Measurements from ENCODE around the gene NUP160. TPM values are rescaled to one million over a fixed set of nuclear protein-coding genes. Genes with fewer than 3 reads are reported as not detected.

Gene NUP160
- total and polyA plus RNA-seq, 10 of the 15 experiments (the other 5 are each of a cell fraction or from before 2014, with no cell fraction given) = 24.0 to 87.6 (median 54.6) TPM

DNA sequence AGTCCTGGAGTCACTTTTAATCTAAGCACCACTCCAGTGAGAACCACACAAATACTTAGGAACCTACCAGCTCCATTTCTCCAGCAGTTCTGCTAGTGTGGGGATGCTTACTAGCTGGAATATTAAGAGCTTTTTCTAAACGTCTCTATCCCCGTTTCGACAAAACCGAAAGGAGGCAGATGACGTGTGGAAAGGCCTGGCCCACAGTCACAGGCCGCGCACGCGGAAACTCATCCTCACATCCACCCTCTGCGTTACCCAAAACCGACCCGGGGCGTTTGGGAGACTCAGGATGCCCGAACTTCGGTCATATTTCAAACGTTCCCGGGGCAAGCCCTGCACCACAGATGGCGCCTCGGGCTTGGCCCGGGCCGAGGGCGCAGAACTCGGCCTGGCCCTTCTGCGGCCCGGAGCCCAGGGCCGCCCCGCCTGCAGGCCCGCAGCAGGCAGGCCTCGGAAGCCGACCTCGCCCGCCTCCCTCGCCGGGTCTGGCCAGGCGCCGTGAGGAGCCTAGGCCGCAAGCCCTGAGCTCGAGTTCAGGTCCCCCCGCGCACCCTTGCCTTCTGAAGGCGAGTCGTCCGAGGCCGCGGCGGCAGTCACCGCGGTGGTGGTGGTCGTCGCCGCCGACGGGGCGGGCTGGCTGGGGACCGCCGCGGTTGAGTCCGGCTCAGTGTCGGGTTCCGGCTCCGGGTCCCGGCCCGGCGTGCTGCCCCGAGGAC is 81.5 kb downstream of the NUP160 start (continued):
- TF ChIP-seq, protein P1, sequence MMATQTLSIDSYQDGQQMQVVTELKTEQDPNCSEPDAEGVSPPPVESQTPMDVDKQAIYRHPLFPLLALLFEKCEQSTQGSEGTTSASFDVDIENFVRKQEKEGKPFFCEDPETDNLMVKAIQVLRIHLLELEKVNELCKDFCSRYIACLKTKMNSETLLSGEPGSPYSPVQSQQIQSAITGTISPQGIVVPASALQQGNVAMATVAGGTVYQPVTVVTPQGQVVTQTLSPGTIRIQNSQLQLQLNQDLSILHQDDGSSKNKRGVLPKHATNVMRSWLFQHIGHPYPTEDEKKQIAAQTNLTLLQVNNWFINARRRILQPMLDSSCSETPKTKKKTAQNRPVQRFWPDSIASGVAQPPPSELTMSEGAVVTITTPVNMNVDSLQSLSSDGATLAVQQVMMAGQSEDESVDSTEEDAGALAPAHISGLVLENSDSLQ (IDR thresholded peaks at IDR 0.05) = no peak
- TF ChIP-seq SMAD5 (IDR thresholded peaks at IDR 0.05; ENCODE audit: low read depth) (peak; percentile 22; the same call in 1 of the 2 replicates), NFYA (IDR thresholded peaks at IDR 0.05; ENCODE audit: borderline replicate concordance, low read depth, low read length) (no peak), ZBED1 (IDR thresholded peaks at IDR 0.05; ENCODE audit: borderline replicate concordance) (no peak), NFXL1 (IDR thresholded peaks at IDR 0.05; ENCODE audit: borderline replicate concordance) (no peak), TAF1 (IDR thresholded peaks at IDR 0.05; ENCODE audit: borderline replicate concordance, low read depth, low read length) (no peak), POLR2A (IDR thresholded peaks at IDR 0.05; ENCODE audit: low read depth, low read length) (no peak; the same call in 1 of the 2 replicates), JUNB (IDR thresholded peaks at IDR 0.05) (no peak), MEF2A (IDR thresholded peaks at IDR 0.05; ENCODE audit: insufficient read depth, low read depth, low read length) (no peak), LARP7 (IDR thresholded peaks at IDR 0.05) (peak; percentile 98), BHLHE40 (IDR thresholded peaks at IDR 0.05; ENCODE audit: borderline replicate concordance in 1 of 2, low read depth in 2 of 2, low read length in 1 of 2) (peak; percentile 30 to 31; a peak in 2 of 4 replicates), IKZF1 (conservative IDR thresholded peaks at IDR 0.05) (peak; percentile 72), GABPA (IDR thresholded peaks at IDR 0.05; ENCODE audit: low read depth) (no peak), MEF2B (IDR thresholded peaks at IDR 0.05; ENCODE audit: partially characterized antibody, poor library complexity, severe bottlenecking) (no peak), IRF4 (IDR thresholded peaks at IDR 0.05; ENCODE audit: low read depth, low read length) (no peak), ESRRA (IDR thresholded peaks at IDR 0.05; ENCODE audit: low read length) (no peak), HDAC6 (IDR thresholded peaks at IDR 0.05; ENCODE audit: unreplicated experiment) (peak; percentile 77), KAT2A (conservative IDR thresholded peaks at IDR 0.05; ENCODE audit: control insufficient read depth, low read depth, low read length) (no peak), RUNX3 (IDR thresholded peaks at IDR 0.05; ENCODE audit: low read length) (peak; percentile 16), ZNF622 (IDR thresholded peaks at IDR 0.05) (no peak), SMARCA5 (IDR thresholded peaks at IDR 0.05) (peak; percentile 75; the same call in 1 of the 2 replicates), RB1 (IDR thresholded peaks at IDR 0.05; ENCODE audit: borderline replicate concordance) (0 out of 2 replicates have a peak, but pooled peaks have one; percentile 63), HDGF (IDR thresholded peaks at IDR 0.05) (no peak), EZH2 (IDR thresholded peaks at IDR 0.05; ENCODE audit: borderline replicate concordance, control insufficient read depth, low read depth, low read length) (no peak), WRNIP1 (IDR thresholded peaks at IDR 0.05; ENCODE audit: borderline replicate concordance, low read depth, low read length) (no peak)
- TF ChIP-seq, protein P2, sequence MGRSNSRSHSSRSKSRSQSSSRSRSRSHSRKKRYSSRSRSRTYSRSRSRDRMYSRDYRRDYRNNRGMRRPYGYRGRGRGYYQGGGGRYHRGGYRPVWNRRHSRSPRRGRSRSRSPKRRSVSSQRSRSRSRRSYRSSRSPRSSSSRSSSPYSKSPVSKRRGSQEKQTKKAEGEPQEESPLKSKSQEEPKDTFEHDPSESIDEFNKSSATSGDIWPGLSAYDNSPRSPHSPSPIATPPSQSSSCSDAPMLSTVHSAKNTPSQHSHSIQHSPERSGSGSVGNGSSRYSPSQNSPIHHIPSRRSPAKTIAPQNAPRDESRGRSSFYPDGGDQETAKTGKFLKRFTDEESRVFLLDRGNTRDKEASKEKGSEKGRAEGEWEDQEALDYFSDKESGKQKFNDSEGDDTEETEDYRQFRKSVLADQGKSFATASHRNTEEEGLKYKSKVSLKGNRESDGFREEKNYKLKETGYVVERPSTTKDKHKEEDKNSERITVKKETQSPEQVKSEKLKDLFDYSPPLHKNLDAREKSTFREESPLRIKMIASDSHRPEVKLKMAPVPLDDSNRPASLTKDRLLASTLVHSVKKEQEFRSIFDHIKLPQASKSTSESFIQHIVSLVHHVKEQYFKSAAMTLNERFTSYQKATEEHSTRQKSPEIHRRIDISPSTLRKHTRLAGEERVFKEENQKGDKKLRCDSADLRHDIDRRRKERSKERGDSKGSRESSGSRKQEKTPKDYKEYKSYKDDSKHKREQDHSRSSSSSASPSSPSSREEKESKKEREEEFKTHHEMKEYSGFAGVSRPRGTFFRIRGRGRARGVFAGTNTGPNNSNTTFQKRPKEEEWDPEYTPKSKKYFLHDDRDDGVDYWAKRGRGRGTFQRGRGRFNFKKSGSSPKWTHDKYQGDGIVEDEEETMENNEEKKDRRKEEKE (IDR thresholded peaks at IDR 0.05) = no peak
- TF ChIP-seq, protein P3, sequence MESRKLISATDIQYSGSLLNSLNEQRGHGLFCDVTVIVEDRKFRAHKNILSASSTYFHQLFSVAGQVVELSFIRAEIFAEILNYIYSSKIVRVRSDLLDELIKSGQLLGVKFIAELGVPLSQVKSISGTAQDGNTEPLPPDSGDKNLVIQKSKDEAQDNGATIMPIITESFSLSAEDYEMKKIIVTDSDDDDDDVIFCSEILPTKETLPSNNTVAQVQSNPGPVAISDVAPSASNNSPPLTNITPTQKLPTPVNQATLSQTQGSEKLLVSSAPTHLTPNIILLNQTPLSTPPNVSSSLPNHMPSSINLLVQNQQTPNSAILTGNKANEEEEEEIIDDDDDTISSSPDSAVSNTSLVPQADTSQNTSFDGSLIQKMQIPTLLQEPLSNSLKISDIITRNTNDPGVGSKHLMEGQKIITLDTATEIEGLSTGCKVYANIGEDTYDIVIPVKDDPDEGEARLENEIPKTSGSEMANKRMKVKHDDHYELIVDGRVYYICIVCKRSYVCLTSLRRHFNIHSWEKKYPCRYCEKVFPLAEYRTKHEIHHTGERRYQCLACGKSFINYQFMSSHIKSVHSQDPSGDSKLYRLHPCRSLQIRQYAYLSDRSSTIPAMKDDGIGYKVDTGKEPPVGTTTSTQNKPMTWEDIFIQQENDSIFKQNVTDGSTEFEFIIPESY (IDR thresholded peaks at IDR 0.05) = no peak

All from GM12878 (cell line).